ENCODE measurements around the gene MSI2.

The MSI2 gene

DNA sequence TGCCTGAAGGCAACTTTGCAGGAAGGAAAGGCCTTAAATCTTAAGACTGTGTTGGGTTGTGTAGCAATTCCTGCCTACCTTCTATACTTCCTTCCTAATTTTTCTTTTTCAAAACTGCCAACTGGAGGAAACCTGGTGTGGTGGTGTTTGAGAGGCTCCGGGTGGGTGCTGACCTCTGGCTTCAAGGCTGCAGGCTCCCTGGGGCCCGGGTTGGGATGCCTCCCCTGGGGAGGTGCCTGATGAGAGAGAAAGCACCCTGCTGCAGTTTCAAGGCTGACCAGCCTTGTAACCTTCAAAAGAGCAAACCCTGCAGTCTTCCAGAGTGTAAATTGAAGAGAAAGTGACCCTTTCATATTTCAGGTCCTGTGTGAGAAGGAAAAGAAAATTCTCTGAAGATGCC lies 55.9 kb downstream of the MSI2 start:
- Histone ChIP-seq H2AFZ (ENCODE audit: low read length) (no peak overlapping the region), H3K79me2 (ENCODE audit: insufficient read depth, low read length) (peaks cover 99% of the 10 kb centered on the region), H3K4me1 (ENCODE audit: insufficient read depth, low read length, poor library complexity, severe bottlenecking) (no peaks in the 10 kb centered on the region)

DNA sequence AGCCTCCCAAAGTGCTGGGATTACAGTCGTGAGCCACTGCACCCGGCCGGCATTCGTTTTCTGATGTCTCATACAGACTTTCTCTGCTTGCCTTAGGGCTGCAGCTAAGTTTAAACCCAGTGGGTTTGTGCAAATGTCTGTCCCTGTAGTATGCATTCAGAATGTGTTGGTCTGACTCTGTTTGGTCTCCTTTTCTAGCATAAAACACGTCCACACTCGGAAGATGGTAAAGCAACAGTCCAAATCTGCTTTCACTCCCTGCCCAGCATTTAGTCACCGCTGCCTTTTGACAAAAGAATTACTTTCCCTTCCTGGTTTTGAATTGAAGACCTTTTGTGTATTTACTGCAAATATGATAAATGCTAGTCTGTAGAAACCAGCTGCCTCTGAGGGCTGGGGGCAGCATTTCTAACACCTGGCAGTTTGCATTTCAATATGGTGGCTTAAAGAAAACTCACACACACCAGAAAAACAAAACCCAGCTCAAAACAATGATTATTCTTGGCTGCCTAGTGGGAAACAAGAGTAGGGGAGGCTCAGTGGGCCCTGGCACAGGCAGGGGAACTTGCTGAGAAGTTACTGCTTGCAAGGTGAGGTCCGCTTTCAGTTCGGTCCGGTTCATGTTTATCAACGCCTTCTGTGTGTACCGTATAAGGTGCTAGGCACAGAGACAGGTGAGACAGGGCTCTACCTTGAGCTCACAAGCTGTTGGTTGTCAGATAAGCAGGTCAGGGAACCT lies 56.9 kb downstream of the MSI2 start:
- no peak overlapping the region for H2AFZ ChIP-seq (ENCODE audit: low read length)
- TF ChIP-seq, protein P1, sequence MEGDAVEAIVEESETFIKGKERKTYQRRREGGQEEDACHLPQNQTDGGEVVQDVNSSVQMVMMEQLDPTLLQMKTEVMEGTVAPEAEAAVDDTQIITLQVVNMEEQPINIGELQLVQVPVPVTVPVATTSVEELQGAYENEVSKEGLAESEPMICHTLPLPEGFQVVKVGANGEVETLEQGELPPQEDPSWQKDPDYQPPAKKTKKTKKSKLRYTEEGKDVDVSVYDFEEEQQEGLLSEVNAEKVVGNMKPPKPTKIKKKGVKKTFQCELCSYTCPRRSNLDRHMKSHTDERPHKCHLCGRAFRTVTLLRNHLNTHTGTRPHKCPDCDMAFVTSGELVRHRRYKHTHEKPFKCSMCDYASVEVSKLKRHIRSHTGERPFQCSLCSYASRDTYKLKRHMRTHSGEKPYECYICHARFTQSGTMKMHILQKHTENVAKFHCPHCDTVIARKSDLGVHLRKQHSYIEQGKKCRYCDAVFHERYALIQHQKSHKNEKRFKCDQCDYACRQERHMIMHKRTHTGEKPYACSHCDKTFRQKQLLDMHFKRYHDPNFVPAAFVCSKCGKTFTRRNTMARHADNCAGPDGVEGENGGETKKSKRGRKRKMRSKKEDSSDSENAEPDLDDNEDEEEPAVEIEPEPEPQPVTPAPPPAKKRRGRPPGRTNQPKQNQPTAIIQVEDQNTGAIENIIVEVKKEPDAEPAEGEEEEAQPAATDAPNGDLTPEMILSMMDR (conservative IDR thresholded peaks at IDR 0.05; ENCODE audit: low read length): no peak
- no peak for TF ChIP-seq EZH2phosphoT487 (IDR thresholded peaks at IDR 0.05; ENCODE audit: borderline replicate concordance)
- H3K4me3 ChIP-seq (ENCODE audit: low read length, poor library complexity, severe bottlenecking): no peak overlapping the region
- H3K9me3 ChIP-seq (ENCODE audit: insufficient read depth, low read depth, low read length): no peaks in the 10 kb centered on the region
- no peaks in the 10 kb centered on the region for H3K9me2 ChIP-seq (replicated peaks; ENCODE audit: low read depth, low read length)
- no peaks in the 10 kb centered on the region for H3F3A ChIP-seq (ENCODE audit: low read depth)
- no peaks in the 10 kb centered on the region for H3K27me3 ChIP-seq (ENCODE audit: insufficient read depth, low read length, poor library complexity, severe bottlenecking)
- no peak overlapping the region for H3K9ac ChIP-seq (ENCODE audit: low read depth, low read length, poor library complexity, severe bottlenecking)
- peaks cover 88% of the 10 kb centered on the region for H4K20me1 ChIP-seq (ENCODE audit: insufficient read depth, low read length, poor library complexity, severe bottlenecking)
- H3K36me3 ChIP-seq (ENCODE audit: insufficient read depth, low read length): peaks cover 94% of the 10 kb centered on the region; the same call in 1 of the 2 replicates
- H3K4me1 ChIP-seq (ENCODE audit: insufficient read depth, low read length, poor library complexity, severe bottlenecking): no peaks in the 10 kb centered on the region
- H3K4me2 ChIP-seq (ENCODE audit: low read depth, low read length, poor library complexity, severe bottlenecking): no peak overlapping the region
- peaks cover 99% of the 10 kb centered on the region for H3K79me2 ChIP-seq (ENCODE audit: insufficient read depth, low read length)

More for the DNA sequence above, 55.9 kb downstream of the MSI2 start:
- peaks cover 90% of the 10 kb centered on the region for H4K20me1 ChIP-seq (ENCODE audit: insufficient read depth, low read length, poor library complexity, severe bottlenecking)
- no peak overlapping the region for H3K4me3 ChIP-seq (ENCODE audit: low read length, poor library complexity, severe bottlenecking)
- H3K27me3 ChIP-seq (ENCODE audit: insufficient read depth, low read length, poor library complexity, severe bottlenecking): no peaks in the 10 kb centered on the region
- no peak overlapping the region for H3K9ac ChIP-seq (ENCODE audit: low read depth, low read length, poor library complexity, severe bottlenecking)
- no peaks in the 10 kb centered on the region for H3F3A ChIP-seq (ENCODE audit: low read depth)
- no peaks in the 10 kb centered on the region for H3K9me3 ChIP-seq (ENCODE audit: insufficient read depth, low read depth, low read length)
- no peaks in the 10 kb centered on the region for H3K9me2 ChIP-seq (replicated peaks; ENCODE audit: low read depth, low read length)
- peaks cover 94% of the 10 kb centered on the region; the same call in 1 of the 2 replicates for H3K36me3 ChIP-seq (ENCODE audit: insufficient read depth, low read length)
- H3K4me2 ChIP-seq (ENCODE audit: low read depth, low read length, poor library complexity, severe bottlenecking): no peak overlapping the region
- TF ChIP-seq, protein P1 (conservative IDR thresholded peaks at IDR 0.05; ENCODE audit: low read length): no peak
- TF ChIP-seq EZH2phosphoT487 (IDR thresholded peaks at IDR 0.05; ENCODE audit: borderline replicate concordance): no peak

DNA sequence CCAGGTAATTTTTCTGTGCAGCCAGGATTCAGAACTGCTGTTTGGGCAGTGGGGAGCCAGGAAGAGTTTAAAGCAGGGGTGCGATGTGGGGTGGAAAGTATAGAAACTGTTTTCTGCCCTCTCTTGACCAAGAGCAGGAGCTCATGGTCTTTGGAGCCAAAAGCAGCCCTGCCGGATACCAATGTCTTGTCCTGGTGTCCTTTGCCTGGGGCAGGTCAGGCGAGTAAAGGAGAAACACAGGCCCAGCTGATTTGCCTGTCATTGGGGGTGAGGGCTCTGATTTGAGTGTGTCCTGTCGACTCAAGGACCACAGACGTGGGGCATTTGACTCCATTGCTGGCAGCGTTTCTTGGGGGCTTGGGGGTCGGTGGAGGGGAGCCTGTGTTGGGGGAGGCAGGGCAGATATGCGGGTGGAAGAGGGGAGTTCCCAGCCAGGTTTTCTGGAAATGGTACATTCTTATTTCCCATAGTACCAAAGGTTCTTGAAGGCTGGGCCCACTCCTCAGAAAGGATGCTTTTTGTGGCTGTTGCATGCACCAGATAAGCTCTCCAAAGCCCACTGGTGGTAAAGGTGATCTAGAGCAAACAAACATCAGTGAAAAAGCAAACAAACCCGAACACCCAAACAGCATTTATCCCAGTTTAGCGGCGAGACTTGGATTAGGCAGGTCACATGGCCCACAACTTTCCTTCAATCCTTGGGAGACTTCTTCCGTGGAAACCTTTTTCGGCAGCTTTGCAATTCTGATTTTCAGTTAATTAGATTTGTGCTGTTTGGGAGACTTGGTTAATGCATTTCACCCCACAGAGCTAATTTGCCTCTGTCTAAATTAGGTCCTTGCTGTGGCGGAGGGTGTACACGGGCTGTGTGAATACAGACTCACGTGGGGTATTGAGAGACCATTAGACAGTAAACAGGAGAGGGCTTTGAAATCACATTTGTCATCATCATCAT lies 59.0 kb downstream of the MSI2 start:
- H4K20me1 ChIP-seq (ENCODE audit: insufficient read depth, low read length, poor library complexity, severe bottlenecking): peaks cover 90% of the 10 kb centered on the region
- TF ChIP-seq, protein P1 (conservative IDR thresholded peaks at IDR 0.05; ENCODE audit: low read length): no peak
- no peak for TF ChIP-seq EZH2phosphoT487 (IDR thresholded peaks at IDR 0.05; ENCODE audit: borderline replicate concordance)
- peaks cover 94% of the 10 kb centered on the region; the same call in 1 of the 2 replicates for H3K36me3 ChIP-seq (ENCODE audit: insufficient read depth, low read length)
- H3K9ac ChIP-seq (ENCODE audit: low read depth, low read length, poor library complexity, severe bottlenecking): no peak overlapping the region
- no peaks in the 10 kb centered on the region for H3K9me3 ChIP-seq (ENCODE audit: insufficient read depth, low read depth, low read length)
- no peaks in the 10 kb centered on the region for H3K9me2 ChIP-seq (replicated peaks; ENCODE audit: low read depth, low read length)
- H3K79me2 ChIP-seq (ENCODE audit: insufficient read depth, low read length): peaks cover 99% of the 10 kb centered on the region
- H3K4me1 ChIP-seq (ENCODE audit: insufficient read depth, low read length, poor library complexity, severe bottlenecking): no peaks in the 10 kb centered on the region
- no peaks in the 10 kb centered on the region for H3K27me3 ChIP-seq (ENCODE audit: insufficient read depth, low read length, poor library complexity, severe bottlenecking)
- H3K4me2 ChIP-seq (ENCODE audit: low read depth, low read length, poor library complexity, severe bottlenecking): no peak overlapping the region
- H3F3A ChIP-seq (ENCODE audit: low read depth): no peaks in the 10 kb centered on the region
- no peak overlapping the region for H3K4me3 ChIP-seq (ENCODE audit: low read length, poor library complexity, severe bottlenecking)
- no peak overlapping the region for H2AFZ ChIP-seq (ENCODE audit: low read length)
